Stimulated activated memory B cell treated with anti-CD40 and anti-IgM and Interleukin-4, amounts not matched to agents 10 μg/mL and 1 μg/mL and 100 μg/mL, for 72 hours (primary cell): Measurements from ENCODE around the gene UNC119B.
"Not testable (repeated sequence)": the region's sequence is repeated elsewhere in the genome, so short reads cannot be mapped to it uniquely, and the experiment has no call there.

Experiments
- ATAC-seq: fragments of 150-1000 bp; cut with Tn5 transposase; 2 replicates; pipeline ENCODE4 v1.10.0; 2021
- H3K27ac Mint-ChIP-seq: one replicate; pipeline ENCODE4 v1.8.0; 2022; ENCODE audit warnings: mild to moderate bottlenecking, mixed read lengths
- H3K27me3 Mint-ChIP-seq: one replicate; pipeline ENCODE4 v1.8.0; 2022; ENCODE audit warnings: mixed read lengths
- H3K36me3 Mint-ChIP-seq: one replicate; pipeline ENCODE4 v1.8.0; 2022; ENCODE audit warnings: mixed read lengths
- H3K4me1 Mint-ChIP-seq: one replicate; pipeline ENCODE4 v1.8.0; 2022; ENCODE audit warnings: mixed read lengths
- H3K4me3 Mint-ChIP-seq: one replicate; pipeline ENCODE4 v1.8.0; 2022; ENCODE audit warnings: mild to moderate bottlenecking, moderate library complexity, mixed read lengths
- H3K9me3 Mint-ChIP-seq: one replicate; pipeline ENCODE4 v1.8.0; 2022; ENCODE audit warnings: mixed read lengths

The UNC119B gene

GRCh38 chr12:120710031-120710804 lies at the start of gene UNC119B:
Gene UNC119B (plus strand): TSS chr12:120710458. CDS start chr12:120710475, 17 bp downstream.
- Mint-ChIP-seq H3K4me1 (peaks cover 26% of the 10 kb centered on the region), H3K36me3 (peaks cover 6% of the 10 kb centered on the region), H3K4me3 (peak within 1 kb of the TSS; percentile 89), H3K27ac (peak within 1 kb of the TSS; percentile 84), H3K9me3 (no peaks in the 10 kb centered on the region), H3K27me3 (no peaks in the 10 kb centered on the region)
- peak; percentile 87 for ATAC-seq

GRCh38 chr12:120661432-120661831 lies 48.8 kb upstream of the UNC119B start:
- no peaks in the 10 kb centered on the region for H3K36me3 Mint-ChIP-seq
- H3K4me1 Mint-ChIP-seq = peaks cover 32% of the 10 kb centered on the region
- peaks cover 11% of the 10 kb centered on the region for H3K27me3 Mint-ChIP-seq
- no peak overlapping the region for H3K4me3 Mint-ChIP-seq
- H3K9me3 Mint-ChIP-seq = no peaks in the 10 kb centered on the region
- H3K27ac Mint-ChIP-seq = no peak overlapping the region
- no peak for ATAC-seq

GRCh38 chr12:120662879-120663278 lies 47.4 kb upstream of the UNC119B start:
- ATAC-seq = peak; percentile 96
- H3K4me3 Mint-ChIP-seq = no peak overlapping the region

GRCh38 chr12:120663741-120664140 lies 46.5 kb upstream of the UNC119B start:
- Mint-ChIP-seq H3K36me3 (no peaks in the 10 kb centered on the region), H3K9me3 (no peaks in the 10 kb centered on the region), H3K27ac (no peak overlapping the region), H3K4me3 (no peak overlapping the region), H3K4me1 (peaks cover 49% of the 10 kb centered on the region), H3K27me3 (peaks cover 11% of the 10 kb centered on the region)
- ATAC-seq = no peak

More at GRCh38 chr12:120662879-120663278, 47.4 kb upstream of the UNC119B start:
- Mint-ChIP-seq H3K4me1 (peaks cover 40% of the 10 kb centered on the region), H3K9me3 (no peaks in the 10 kb centered on the region), H3K27ac (peak overlapping the region; percentile 76), H3K27me3 (peaks cover 11% of the 10 kb centered on the region), H3K36me3 (no peaks in the 10 kb centered on the region)

- Mint-ChIP-seq H3K36me3 (no peaks in the 10 kb centered on the region), H3K9me3 (no peaks in the 10 kb centered on the region), H3K27me3 (peaks cover 10% of the 10 kb centered on the region), H3K27ac (peak overlapping the region; percentile 76), H3K4me1 (peaks cover 74% of the 10 kb centered on the region), H3K4me3 (peak overlapping the region; percentile 10)
- ATAC-seq = no peak
Observed at GRCh38 chr12:120666571-120667390, 43.5 kb upstream of the UNC119B start.

GRCh38 chr12:120668091-120668867 lies 42.0 kb upstream of the UNC119B start:
- H3K4me1 Mint-ChIP-seq = peaks cover 83% of the 10 kb centered on the region
- peak overlapping the region; percentile 24 for H3K4me3 Mint-ChIP-seq
- peak overlapping the region; percentile 76 for H3K27ac Mint-ChIP-seq

GRCh38 chr12:120668868-120669840 lies 41.1 kb upstream of the UNC119B start:
- Mint-ChIP-seq H3K27me3 (peaks cover 10% of the 10 kb centered on the region), H3K4me3 (peak overlapping the region; percentile 33)

More at GRCh38 chr12:120668091-120668867, 42.0 kb upstream of the UNC119B start:
- no peak for ATAC-seq
- peaks cover 10% of the 10 kb centered on the region for H3K27me3 Mint-ChIP-seq
- H3K36me3 Mint-ChIP-seq = no peaks in the 10 kb centered on the region
- no peaks in the 10 kb centered on the region for H3K9me3 Mint-ChIP-seq

GRCh38 chr12:120670237-120670636 lies 40.0 kb upstream of the UNC119B start:
- not testable (repeated sequence) for ATAC-seq
- peak overlapping the region; percentile 76 for H3K27ac Mint-ChIP-seq
- H3K4me1 Mint-ChIP-seq = peaks cover 83% of the 10 kb centered on the region

More at GRCh38 chr12:120668868-120669840, 41.1 kb upstream of the UNC119B start:
- Mint-ChIP-seq H3K9me3 (no peaks in the 10 kb centered on the region), H3K36me3 (no peaks in the 10 kb centered on the region), H3K4me1 (peaks cover 79% of the 10 kb centered on the region), H3K27ac (peak overlapping the region; percentile 76)
- peak; percentile 82 for ATAC-seq

GRCh38 chr12:120670667-120671066 lies 39.6 kb upstream of the UNC119B start:
- peak overlapping the region; percentile 76 for H3K27ac Mint-ChIP-seq
- peaks cover 79% of the 10 kb centered on the region for H3K4me1 Mint-ChIP-seq
- no peaks in the 10 kb centered on the region for H3K36me3 Mint-ChIP-seq
- H3K4me3 Mint-ChIP-seq = no peak overlapping the region
- no peak for ATAC-seq
- H3K9me3 Mint-ChIP-seq = no peaks in the 10 kb centered on the region
- peaks cover 10% of the 10 kb centered on the region for H3K27me3 Mint-ChIP-seq

More at GRCh38 chr12:120670237-120670636, 40.0 kb upstream of the UNC119B start:
- peaks cover 10% of the 10 kb centered on the region for H3K27me3 Mint-ChIP-seq
- H3K4me3 Mint-ChIP-seq, H3K36me3 Mint-ChIP-seq, H3K9me3 Mint-ChIP-seq: not testable (repeated sequence)

- H3K4me3 Mint-ChIP-seq = peak overlapping the region; percentile 47
Observed at GRCh38 chr12:120674097-120674636, 36.1 kb upstream of the UNC119B start.

GRCh38 chr12:120677765-120678473 lies 32.3 kb upstream of the UNC119B start:
- ATAC-seq = peak; percentile 86
- peaks cover 52% of the 10 kb centered on the region for H3K4me1 Mint-ChIP-seq
- peak overlapping the region; percentile 48 for H3K4me3 Mint-ChIP-seq
- no peaks in the 10 kb centered on the region for H3K27me3 Mint-ChIP-seq
- H3K36me3 Mint-ChIP-seq = no peaks in the 10 kb centered on the region
- H3K9me3 Mint-ChIP-seq = no peaks in the 10 kb centered on the region
- peak overlapping the region; percentile 75 for H3K27ac Mint-ChIP-seq

More at GRCh38 chr12:120674097-120674636, 36.1 kb upstream of the UNC119B start:
- Mint-ChIP-seq H3K27me3 (peaks cover 10% of the 10 kb centered on the region), H3K36me3 (no peaks in the 10 kb centered on the region), H3K27ac (peak overlapping the region; percentile 76), H3K4me1 (peaks cover 73% of the 10 kb centered on the region), H3K9me3 (no peaks in the 10 kb centered on the region)
- ATAC-seq = peak; percentile 58

- H3K27me3 Mint-ChIP-seq = no peaks in the 10 kb centered on the region
- peak overlapping the region; percentile 75 for H3K27ac Mint-ChIP-seq
- H3K9me3 Mint-ChIP-seq = no peaks in the 10 kb centered on the region
- ATAC-seq = peak; percentile 24
- no peaks in the 10 kb centered on the region for H3K36me3 Mint-ChIP-seq
- H3K4me1 Mint-ChIP-seq = peaks cover 48% of the 10 kb centered on the region
- no peak overlapping the region for H3K4me3 Mint-ChIP-seq
Observed at GRCh38 chr12:120678572-120678971, 31.7 kb upstream of the UNC119B start.

GRCh38 chr12:120680165-120680738 lies 30.0 kb upstream of the UNC119B start:
- Mint-ChIP-seq H3K27me3 (no peaks in the 10 kb centered on the region), H3K9me3 (no peaks in the 10 kb centered on the region), H3K27ac (peak overlapping the region; percentile 49), H3K4me1 (peaks cover 51% of the 10 kb centered on the region), H3K36me3 (no peaks in the 10 kb centered on the region), H3K4me3 (peak overlapping the region; percentile 14)
- ATAC-seq = no peak
